GM12878 (cell line): ENCODE measurements around the gene DPF3. TPM values are rescaled to one million over a fixed set of nuclear protein-coding genes. Genes with fewer than 3 reads are reported as not detected.
A peak's percentile ranks its signal among the peaks of the same experiment; 100 is the strongest.

Source experiments
- ATF3 ChIP-seq: IDR thresholded peaks from 2 replicates; pipeline ENCODE4 v1.6.1; 2011; ENCODE audit warnings: low read depth, mild to moderate bottlenecking, low read length, moderate library complexity, borderline replicate concordance; ENCODE audit errors: extremely low read depth
- ATF7 ChIP-seq: fragments of 450-650 bp; IDR thresholded peaks from 2 replicates; pipeline ENCODE4 v1.6.1; 2016; ENCODE audit warnings: low read depth, mild to moderate bottlenecking
- BACH1 ChIP-seq: fragments of 450-650 bp; IDR thresholded peaks from 2 replicates; pipeline ENCODE4 v1.6.1; 2017; ENCODE audit warnings: mild to moderate bottlenecking, borderline replicate concordance
- BCL11A ChIP-seq: IDR thresholded peaks from 2 replicates; pipeline ENCODE4 v1.6.1; 2011; ENCODE audit warnings: low read depth, low read length
- BHLHE40 ChIP-seq, 2 experiments: fragments of 450-650 bp in 1 of 2; IDR thresholded peaks; 2 replicates each; pipeline ENCODE4 v1.6.1; 2011 to 2017; ENCODE audit warnings: low read depth in 2 of 2, borderline replicate concordance in 1 of 2, improper control_type of control experiment in 1 of 2, low read length in 1 of 2, mild to moderate bottlenecking in 1 of 2
- CEBPZ ChIP-seq: fragments of 150-350 bp; IDR thresholded peaks from 2 replicates; pipeline ENCODE4 v1.6.1; 2016; ENCODE audit warnings: low read depth, low read length
- CTCF ChIP-seq, 3 experiments: IDR thresholded peaks in 2 of 3; conservative IDR thresholded peaks in 1 of 3; 2 replicates each; pipeline ENCODE4 v1.5.1; 2011; ENCODE audit warnings: low read depth in 3 of 3, low read length in 3 of 3, mild to moderate bottlenecking in 3 of 3, control low read depth in 2 of 3, moderate library complexity in 2 of 3, inconsistent platforms in 1 of 3, mixed read lengths in 1 of 3; ENCODE audit not compliant: control insufficient read depth in 2 of 3, insufficient read depth in 1 of 3; ENCODE audit errors: extremely low read depth in 1 of 3
- GABPA ChIP-seq: IDR thresholded peaks from 2 replicates; pipeline ENCODE4 v1.6.1; 2014; ENCODE audit warnings: antibody characterized with exemption, low read depth, mild to moderate bottlenecking, inconsistent platforms
- IKZF1 ChIP-seq: fragments of 450-650 bp; conservative IDR thresholded peaks from 2 replicates; pipeline ENCODE4 v1.6.1; 2017; ENCODE audit warnings: antibody characterized with exemption, mild to moderate bottlenecking
- IKZF2 ChIP-seq, 2 experiments: fragments of 450-650 bp; IDR thresholded peaks; 2 replicates each; pipeline ENCODE4 v1.6.1; 2017; ENCODE audit warnings: mild to moderate bottlenecking in 2 of 2, moderate library complexity in 2 of 2
- KAT2A ChIP-seq: conservative IDR thresholded peaks from 2 replicates; pipeline ENCODE4 v1.6.1; 2011; ENCODE audit warnings: low read depth, low read length; ENCODE audit not compliant: control insufficient read depth
- MEF2A ChIP-seq: IDR thresholded peaks from 2 replicates; pipeline ENCODE4 v1.6.1; 2011; ENCODE audit warnings: low read depth, mild to moderate bottlenecking, low read length, moderate library complexity; ENCODE audit not compliant: insufficient read depth
- MTA2 ChIP-seq: fragments of 450-650 bp; IDR thresholded peaks from 2 replicates; pipeline ENCODE4 v1.6.1; 2016; ENCODE audit warnings: low read depth, mild to moderate bottlenecking, moderate library complexity
- MXI1 ChIP-seq: fragments of 150-350 bp; IDR thresholded peaks from 2 replicates; pipeline ENCODE4 v1.6.1; 2011; ENCODE audit warnings: low read depth, mild to moderate bottlenecking, inconsistent platforms, low read length, improper control_type of control experiment
- RAD51 ChIP-seq: fragments of 450-650 bp; IDR thresholded peaks from 2 replicates; pipeline ENCODE4 v1.6.1; 2016; ENCODE audit warnings: moderate library complexity, mild to moderate bottlenecking, inconsistent platforms
- RBBP5 ChIP-seq: fragments of 200-600 bp; sonication (generic); conservative IDR thresholded peaks from 2 replicates; pipeline ENCODE4 v1.6.1; 2016
- RELA ChIP-seq: fragments of 450-650 bp; IDR thresholded peaks from 2 replicates; pipeline ENCODE4 v1.8.0; 2014; ENCODE audit warnings: borderline replicate concordance; ENCODE audit not compliant: partially characterized antibody
- RELB ChIP-seq: fragments of 450-650 bp; IDR thresholded peaks from 2 replicates; pipeline ENCODE4 v1.6.1; 2017; ENCODE audit warnings: low read depth, mild to moderate bottlenecking, moderate library complexity
- SMAD1 ChIP-seq: fragments of 450-650 bp; IDR thresholded peaks from 2 replicates; pipeline ENCODE4 v1.6.1; 2018; ENCODE audit warnings: mild to moderate bottlenecking, low read depth; ENCODE audit not compliant: partially characterized antibody
- ZNF24 ChIP-seq: fragments of 450-650 bp; IDR thresholded peaks from 2 replicates; pipeline ENCODE4 v1.6.1; 2017; ENCODE audit warnings: antibody characterized with exemption, mild to moderate bottlenecking
- polyA plus RNA-seq, 11 experiments: library from polyadenylated mRNA; depleted of rRNA in 4 of 11; unstranded in 6 of 11; stranded (reverse) in 5 of 11; fragments of >200 nt; fragmentation: Nextera tagmentation in 4 of 11; fragmentation: Illumina TruSeq in 1 of 11; extraction: Ambion mirVana in 4 of 11; extraction: Trizol in 1 of 11; gene quantifications; 1 replicate in 1 of 11; 2 replicates in 10 of 11; pipeline versions ENCODE4 v1.2.1 to v1.2.3, GENCODE V29; 2011 to 2016; ENCODE audit warnings: inconsistent platforms in 2 of 11, missing spikeins in 2 of 11, low read depth in 1 of 11
- total RNA-seq, 4 experiments: library from RNA; depleted of rRNA in 3 of 4; stranded (reverse); fragments of >200 nt in 3 of 4; fragmentation: Illumina TruSeq in 1 of 4; extraction: Trizol in 1 of 4; gene quantifications; 2 replicates each; pipeline versions ENCODE4 v1.2.1 to v1.2.3, GENCODE V29; 2013 to 2021

Gene DPF3
- total and polyA plus RNA-seq, 10 of the 15 experiments (the other 5 are each of a cell fraction or from before 2014, with no cell fraction given) = 0.69 to 8.0 (median 2.2) TPM

GRCh38 chr14:72625689-72626088 lies 268.2 kb downstream of the DPF3 start (continued):
- peak; percentile 98 for TF ChIP-seq MTA2
- peak; percentile 68; the same call in 1 of the 2 replicates for TF ChIP-seq RELB
- TF ChIP-seq GABPA = no peak
- TF ChIP-seq BCL11A = peak; percentile 69; the same call in 1 of the 2 replicates
- 0 out of 4 replicates have a peak, but pooled peaks of 1 of the 2 experiments have one; percentile 42 for TF ChIP-seq BHLHE40 (IDR thresholded peaks at IDR 0.05; ENCODE audit: borderline replicate concordance in 1 of 2, low read depth in 2 of 2, low read length in 1 of 2)
- TF ChIP-seq MEF2A = peak; percentile 84; the same call in 1 of the 2 replicates
- TF ChIP-seq ATF3 = no peak
- no peak for TF ChIP-seq RAD51
- TF ChIP-seq ATF7 = peak; percentile 67; the same call in 1 of the 2 replicates
- no peak for TF ChIP-seq KAT2A
- no peak for TF ChIP-seq CTCF (IDR thresholded peaks at IDR 0.05 in 2 of 3, conservative IDR thresholded peaks at IDR 0.05 in 1 of 3; ENCODE audit: control insufficient read depth in 2 of 3, extremely low read depth in 1 of 3, insufficient read depth in 1 of 3, low read depth in 3 of 3, low read length in 3 of 3)
- no peak for TF ChIP-seq SMAD1
- TF ChIP-seq IKZF1 = peak; percentile 40; the same call in 1 of the 2 replicates
- no peak for TF ChIP-seq RBBP5
- no peak for TF ChIP-seq CEBPZ
- peak; percentile 65; the same call in 1 of the 2 replicates for TF ChIP-seq BACH1
- no peak for TF ChIP-seq RELA
- peak; percentile 88 for TF ChIP-seq ZNF24
- TF ChIP-seq MXI1 = no peak
- peak in 1 of 2 experiments; percentile 78; a peak in 2 of 4 replicates for TF ChIP-seq IKZF2 (IDR thresholded peaks at IDR 0.05)
